Measurements from ENCODE around the gene OTX2. TPM values are rescaled to one million over a fixed set of nuclear protein-coding genes. Genes with fewer than 3 reads are reported as not detected.

The OTX2 gene
- not detected in 2 replicates for total RNA-seq

GRCh38 chr14:56810147-56810719 is at the start of gene OTX2:
Gene OTX2 (minus strand): TSS chr14:56810479. CDS start chr14:56805456, 5,023 bp downstream.

Other genes starting within 250 kb of the OTX2 start
- 10.4 and 15.2 TPM in 2 replicates for gene TMEM260, start 230.7 kb downstream of the OTX2 start, total RNA-seq

Measured in regular cardiac myocyte (primary cell).